ENCODE results near the gene RTKN2. TPM values are rescaled to one million over a fixed set of nuclear protein-coding genes. Genes with fewer than 3 reads are reported as not detected.

The RTKN2 gene
- total and polyA plus RNA-seq, 4 donors, result 0.05 to 0.93 (median 0.17) TPM; not detected in 1

GRCh38 chr10:62183857-62184795 is 84.5 kb downstream of the RTKN2 start:
- Histone ChIP-seq H3K4me1 (ENCODE audit: control insufficient read depth in 4 of 4, insufficient read depth in 4 of 4, low read length in 3 of 4) (no peaks in the 10 kb centered on the region), H3K36me3 (ENCODE audit: control insufficient read depth in 4 of 4, insufficient read depth in 3 of 4, low read depth in 1 of 4, low read length in 3 of 4) (no peaks in the 10 kb centered on the region), H3K9ac (ENCODE audit: low read depth in 1 of 2, low read length in 2 of 2) (no peak overlapping the region), H3K9me3 (ENCODE audit: control insufficient read depth in 4 of 4, low read length in 3 of 4) (no peaks in the 10 kb centered on the region), H3K27ac (ENCODE audit: low read depth in 1 of 2, low read length in 2 of 2) (no peak overlapping the region), H3K4me3 (ENCODE audit: low read depth in 1 of 3, low read length in 3 of 3) (no peak overlapping the region), H3K27me3 (ENCODE audit: control insufficient read depth in 4 of 4, insufficient read depth in 4 of 4, low read length in 3 of 4) (no peaks in the 10 kb centered on the region)
- DNase-seq (ENCODE audit: low spot score), result no peak
- 84% methylated on average over 5 of the region's 5 CpGs for WGBS
- no peak for TF ChIP-seq HNF4A (conservative IDR thresholded peaks at IDR 0.05)
- TF ChIP-seq JUND (IDR thresholded peaks at IDR 0.05), result no peak
- TF ChIP-seq HNF4G (IDR thresholded peaks at IDR 0.05), result no peak
- TF ChIP-seq FOXA2 (IDR thresholded peaks at IDR 0.05), result no peak
- no peak for TF ChIP-seq ZBTB33 (IDR thresholded peaks at IDR 0.05)
- no peak for TF ChIP-seq FOXA1 (IDR thresholded peaks at IDR 0.05)
- TF ChIP-seq NR2F2 (IDR thresholded peaks at IDR 0.05), result no peak
- no peak for TF ChIP-seq CTCF (IDR thresholded peaks at IDR 0.05; ENCODE audit: low read depth, low read length, missing input control)
- no peak for TF ChIP-seq SP1 (IDR thresholded peaks at IDR 0.05)
- no peak for TF ChIP-seq RXRA (IDR thresholded peaks at IDR 0.05)
- no peak for TF ChIP-seq YY1 (IDR thresholded peaks at IDR 0.05)
- TF ChIP-seq RAD21 (IDR thresholded peaks at IDR 0.05), result no peak

- no peak overlapping the region for H3K27ac ChIP-seq (ENCODE audit: low read depth in 1 of 2, low read length in 2 of 2)
- no peak overlapping the region for H3K4me3 ChIP-seq (ENCODE audit: low read depth in 1 of 3, low read length in 3 of 3)
- 76% methylated on average over 3 of the region's 3 CpGs for WGBS
- no peaks in the 10 kb centered on the region for H3K4me1 ChIP-seq (ENCODE audit: control insufficient read depth in 4 of 4, insufficient read depth in 4 of 4, low read length in 3 of 4)
- H3K9ac ChIP-seq (ENCODE audit: low read depth in 1 of 2, low read length in 2 of 2), result no peak overlapping the region
- H3K36me3 ChIP-seq (ENCODE audit: control insufficient read depth in 4 of 4, insufficient read depth in 3 of 4, low read depth in 1 of 4, low read length in 3 of 4), result no peaks in the 10 kb centered on the region
- DNase-seq (ENCODE audit: low spot score), result no peak
- no peak for TF ChIP-seq HNF4G (IDR thresholded peaks at IDR 0.05)
- no peak for TF ChIP-seq CTCF (IDR thresholded peaks at IDR 0.05; ENCODE audit: low read depth, low read length, missing input control)
- TF ChIP-seq TAF1 (conservative IDR thresholded peaks at IDR 0.05), result no peak
- TF ChIP-seq RAD21 (IDR thresholded peaks at IDR 0.05), result no peak
- no peak for TF ChIP-seq REST (IDR thresholded peaks at IDR 0.05)
- TF ChIP-seq ATF3 (IDR thresholded peaks at IDR 0.05), result no peak
- TF ChIP-seq YY1 (IDR thresholded peaks at IDR 0.05), result no peak
- TF ChIP-seq ZBTB33 (IDR thresholded peaks at IDR 0.05), result no peak
- no peak for TF ChIP-seq NR2F2 (IDR thresholded peaks at IDR 0.05)
- TF ChIP-seq JUND (IDR thresholded peaks at IDR 0.05), result no peak
- no peak for TF ChIP-seq GABPA (IDR thresholded peaks at IDR 0.05 in 1 of 2, conservative IDR thresholded peaks at IDR 0.05 in 1 of 2)
- TF ChIP-seq FOXA2 (IDR thresholded peaks at IDR 0.05), result no peak
- TF ChIP-seq HNF4A (conservative IDR thresholded peaks at IDR 0.05), result no peak
- H3K27me3 ChIP-seq (ENCODE audit: control insufficient read depth in 4 of 4, insufficient read depth in 4 of 4, low read length in 3 of 4), result no peaks in the 10 kb centered on the region
- H3K9me3 ChIP-seq (ENCODE audit: control insufficient read depth in 4 of 4, low read length in 3 of 4), result no peaks in the 10 kb centered on the region
Measured at GRCh38 chr10:62183442-62183841, 85.2 kb downstream of the RTKN2 start.

Data from liver (tissue), 9 donors.